ENCODE results near the gene ADGRG3. TPM values are rescaled to one million over a fixed set of nuclear protein-coding genes. Genes with fewer than 3 reads are reported as not detected.

The ADGRG3 gene
- total and polyA plus RNA-seq, 9 of the 15 experiments (the other 6 are each of a cell fraction or from before 2014, with no cell fraction given): 0.09 to 0.52 (median 0.14) TPM; not detected in 3

DNA sequence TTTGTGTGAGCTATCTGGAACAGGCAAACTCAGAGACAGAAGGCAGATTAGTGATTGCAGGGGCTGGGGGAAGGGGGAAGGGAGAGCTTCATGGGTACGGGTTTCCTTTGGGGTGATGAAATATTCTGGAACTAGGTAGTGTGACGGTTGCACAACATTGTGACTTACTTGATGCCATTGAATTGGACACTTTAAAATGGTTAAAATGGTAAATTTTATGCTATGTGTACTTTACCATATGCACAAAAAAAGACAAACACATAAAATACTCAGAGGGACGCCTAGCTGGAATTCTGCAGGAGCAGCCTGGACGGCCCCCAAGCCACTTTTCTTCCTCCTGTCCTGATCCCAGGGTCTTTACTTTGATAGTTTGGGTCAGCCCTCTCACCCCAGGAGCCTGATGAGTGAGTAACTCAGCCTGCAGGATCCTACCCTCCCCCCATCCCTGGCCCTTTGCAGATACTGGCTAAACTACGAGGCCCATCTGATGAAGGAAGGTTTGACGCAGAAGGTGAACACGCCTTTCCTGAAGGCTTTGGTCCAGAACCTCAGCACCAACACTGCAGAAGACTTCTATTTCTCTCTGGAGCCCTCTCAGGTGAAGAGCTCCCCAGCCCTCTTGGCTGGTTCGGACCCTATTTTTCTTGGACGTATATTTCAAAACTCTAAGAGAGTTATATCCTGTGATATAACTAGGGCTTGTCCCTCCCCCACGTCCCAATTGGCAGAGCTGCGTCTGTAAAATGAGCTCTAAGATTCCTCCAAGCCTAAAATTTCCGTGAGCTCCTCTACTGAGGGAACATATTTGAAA, 7.8 kb downstream of the ADGRG3 start (continued):
- TF ChIP-seq, protein P1, sequence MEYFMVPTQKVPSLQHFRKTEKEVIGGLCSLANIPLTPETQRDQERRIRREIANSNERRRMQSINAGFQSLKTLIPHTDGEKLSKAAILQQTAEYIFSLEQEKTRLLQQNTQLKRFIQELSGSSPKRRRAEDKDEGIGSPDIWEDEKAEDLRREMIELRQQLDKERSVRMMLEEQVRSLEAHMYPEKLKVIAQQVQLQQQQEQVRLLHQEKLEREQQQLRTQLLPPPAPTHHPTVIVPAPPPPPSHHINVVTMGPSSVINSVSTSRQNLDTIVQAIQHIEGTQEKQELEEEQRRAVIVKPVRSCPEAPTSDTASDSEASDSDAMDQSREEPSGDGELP (CRISPR knock-in tag; IDR thresholded peaks at IDR 0.05; ENCODE audit: borderline replicate concordance): peak; percentile 47; the same call in 1 of the 2 replicates
- TF ChIP-seq, protein P2, sequence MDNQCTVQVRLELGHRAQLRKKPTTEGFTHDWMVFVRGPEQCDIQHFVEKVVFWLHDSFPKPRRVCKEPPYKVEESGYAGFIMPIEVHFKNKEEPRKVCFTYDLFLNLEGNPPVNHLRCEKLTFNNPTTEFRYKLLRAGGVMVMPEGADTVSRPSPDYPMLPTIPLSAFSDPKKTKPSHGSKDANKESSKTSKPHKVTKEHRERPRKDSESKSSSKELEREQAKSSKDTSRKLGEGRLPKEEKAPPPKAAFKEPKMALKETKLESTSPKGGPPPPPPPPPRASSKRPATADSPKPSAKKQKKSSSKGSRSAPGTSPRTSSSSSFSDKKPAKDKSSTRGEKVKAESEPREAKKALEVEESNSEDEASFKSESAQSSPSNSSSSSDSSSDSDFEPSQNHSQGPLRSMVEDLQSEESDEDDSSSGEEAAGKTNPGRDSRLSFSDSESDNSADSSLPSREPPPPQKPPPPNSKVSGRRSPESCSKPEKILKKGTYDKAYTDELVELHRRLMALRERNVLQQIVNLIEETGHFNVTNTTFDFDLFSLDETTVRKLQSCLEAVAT (IDR thresholded peaks at IDR 0.05): 0 out of 4 replicates have a peak, but pooled peaks of 1 of the 2 experiments have one; percentile 2
- TF ChIP-seq CREB1 (IDR thresholded peaks at IDR 0.05) (peak; percentile 48; the same call in 1 of the 2 replicates), CREB1 (CRISPR knock-in tag; IDR thresholded peaks at IDR 0.05) (no peak), HNRNPUL1 (IDR thresholded peaks at IDR 0.05; ENCODE audit: low read length) (no peak), DPF2 (IDR thresholded peaks at IDR 0.05) (peak; percentile 82), PURB (CRISPR knock-in tag; IDR thresholded peaks at IDR 0.05; ENCODE audit: low read depth) (no peak), EP300 (IDR thresholded peaks at IDR 0.05; ENCODE audit: low read length) (peak; percentile 64), XRCC5 (IDR thresholded peaks at IDR 0.05; ENCODE audit: low read depth, low read length) (no peak), ATF7 (IDR thresholded peaks at IDR 0.05) (peak; percentile 61; the same call in 1 of the 2 replicates), ZEB2 (IDR thresholded peaks at IDR 0.05) (peak; percentile 51; the same call in 1 of the 2 replicates), TRIM24 (IDR thresholded peaks at IDR 0.05) (peak in 1 of 2 experiments; percentile 56; a peak in 2 of 4 replicates), POLR2AphosphoS5 (IDR thresholded peaks at IDR 0.05; ENCODE audit: control insufficient read depth, insufficient read depth, low read depth, low read length) (0 out of 2 replicates have a peak, but pooled peaks have one; percentile 26), POLR2A (conservative IDR thresholded peaks at IDR 0.05) (no peak), NR2C2 (CRISPR knock-in tag; IDR thresholded peaks at IDR 0.05) (no peak), NR2C2 (tag; IDR thresholded peaks at IDR 0.05) (peak; percentile 53; the same call in 1 of the 2 replicates), CEBPB (tag; IDR thresholded peaks at IDR 0.05) (peak; percentile 93), RBBP5 (IDR thresholded peaks at IDR 0.05; ENCODE audit: borderline replicate concordance, insufficient read depth, low read length, poor library complexity, severe bottlenecking) (peak; percentile 58), CTBP1 (IDR thresholded peaks at IDR 0.05; ENCODE audit: borderline replicate concordance) (peak; percentile 87), YY1 (IDR thresholded peaks at IDR 0.05; ENCODE audit: borderline replicate concordance in 1 of 3, control insufficient read depth in 1 of 3, extremely low read depth in 1 of 3, insufficient read depth in 3 of 3, insufficient read length in 1 of 3, insufficient replicate concordance in 2 of 3, low read depth in 1 of 3, low read length in 2 of 3) (peak in 1 of 3 experiments; percentile 16), KLF13 (tag; IDR thresholded peaks at IDR 0.05; ENCODE audit: borderline replicate concordance, low read depth) (0 out of 2 replicates have a peak, but pooled peaks have one; percentile 46), CBFB (CRISPR knock-in tag; IDR thresholded peaks at IDR 0.05) (no peak), HDAC6 (IDR thresholded peaks at IDR 0.05; ENCODE audit: low read depth, low read length) (no peak), TCFL5 (CRISPR knock-in tag; conservative IDR thresholded peaks at IDR 0.05) (no peak)
